GM23338 (cell line): ENCODE data around the gene TCF7L2. TPM values are rescaled to one million over a fixed set of nuclear protein-coding genes. Genes with fewer than 3 reads are reported as not detected.

Source experiments
- ATAC-seq: fragments of 200-7000 bp; cut with Tn5 transposase; 3 replicates; pipeline ENCODE4 v1.9.1; 2020
- DNase-seq: peaks from one replicate; pipeline ENCODE4 v3.0.0-alpha.2; 2015; ENCODE audit warnings: low spot score
- H2AFZ ChIP-seq: fragments of 200-600 bp; sonication (generic); 2 replicates; pipeline ENCODE4 v1.8.0; 2016; ENCODE audit warnings: antibody characterized with exemption, mild to moderate bottlenecking, moderate library complexity
- H3F3A ChIP-seq: fragments of 200-600 bp; sonication (generic); replicated peaks from 2 replicates; pipeline ENCODE4 v1.8.0; 2017; ENCODE audit warnings: antibody characterized with exemption, mixed run types, low read depth
- H3K27ac ChIP-seq: fragments of 200-600 bp; sonication (generic); 2 replicates; pipeline ENCODE4 v1.6.1; 2016; ENCODE audit warnings: low read depth
- H3K27me3 ChIP-seq: fragments of 200-600 bp; sonication (generic); 2 replicates; pipeline ENCODE4 v1.8.0; 2016; ENCODE audit warnings: mild to moderate bottlenecking, mixed run types, moderate library complexity; ENCODE audit not compliant: insufficient read depth
- H3K36me3 ChIP-seq: fragments of 200-600 bp; sonication (generic); 2 replicates; pipeline ENCODE4 v1.8.0; 2016; ENCODE audit warnings: mild to moderate bottlenecking; ENCODE audit not compliant: insufficient read depth
- H3K4me1 ChIP-seq: fragments of 200-600 bp; sonication (generic); 2 replicates; pipeline ENCODE4 v1.8.0; 2016; ENCODE audit warnings: mild to moderate bottlenecking, moderate library complexity; ENCODE audit not compliant: insufficient read depth
- H3K4me2 ChIP-seq: fragments of 200-600 bp; sonication (generic); 2 replicates; pipeline ENCODE4 v1.7.1; 2017; ENCODE audit warnings: mixed run types
- H3K4me3 ChIP-seq: fragments of 200-600 bp; sonication (generic); 2 replicates; pipeline ENCODE4 v1.6.1; 2016; ENCODE audit warnings: mixed run types
- H3K79me2 ChIP-seq: fragments of 200-600 bp; sonication (generic); replicated peaks from 2 replicates; pipeline ENCODE4 v1.8.0; 2017; ENCODE audit warnings: mild to moderate bottlenecking; ENCODE audit not compliant: insufficient read depth
- H3K9me2 ChIP-seq: fragments of 200-600 bp; sonication (generic); 2 replicates; pipeline ENCODE4 v1.8.0; 2017; ENCODE audit not compliant: insufficient read depth
- H4K20me1 ChIP-seq: fragments of 200-600 bp; sonication (generic); replicated peaks from 2 replicates; pipeline ENCODE4 v1.8.0; 2017; ENCODE audit warnings: mild to moderate bottlenecking; ENCODE audit not compliant: insufficient read depth
- H3K27ac Mint-ChIP-seq: 2 replicates; pipeline ENCODE4 v1.8.0; 2020; ENCODE audit warnings: inconsistent platforms, mild to moderate bottlenecking, moderate library complexity, mixed read lengths
- H3K27me3 Mint-ChIP-seq: 3 replicates; pipeline ENCODE4 v1.8.0; 2022; ENCODE audit warnings: low read depth, mild to moderate bottlenecking, moderate library complexity, mixed read lengths, inconsistent platforms; ENCODE audit not compliant: insufficient read depth, poor library complexity
- H3K36me3 Mint-ChIP-seq: 3 replicates; pipeline ENCODE4 v1.8.0; 2021; ENCODE audit warnings: low read depth, mild to moderate bottlenecking, inconsistent platforms, moderate library complexity, mixed read lengths
- H3K4me1 Mint-ChIP-seq: 3 replicates; pipeline ENCODE4 v1.8.0; 2020; ENCODE audit warnings: mild to moderate bottlenecking, inconsistent platforms, mixed read lengths
- H3K4me3 Mint-ChIP-seq: 3 replicates; pipeline ENCODE4 v1.8.0; 2021; ENCODE audit warnings: moderate library complexity, mild to moderate bottlenecking, inconsistent platforms, mixed read lengths
- H3K9me3 Mint-ChIP-seq: 3 replicates; pipeline ENCODE4 v1.8.0; 2020; ENCODE audit warnings: moderate library complexity, mild to moderate bottlenecking, inconsistent platforms, mixed read lengths
- CREB1 ChIP-seq: fragments of 250-450 bp; sonication (Bioruptor Pico); IDR thresholded peaks from 2 replicates; pipeline ENCODE4 v1.5.0; 2020; ENCODE audit warnings: low read depth, mild to moderate bottlenecking, moderate library complexity
- EZH2 ChIP-seq: fragments of 200-600 bp; sonication (generic); IDR thresholded peaks from one replicate; pipeline ENCODE4 v1.8.0; 2017; ENCODE audit warnings: antibody characterized with exemption, mild to moderate bottlenecking, low read depth; ENCODE audit not compliant: unreplicated experiment
- EZH2phosphoT487 ChIP-seq: fragments of 200-600 bp; sonication (generic); IDR thresholded peaks from one replicate; pipeline ENCODE4 v1.8.1; 2018; ENCODE audit warnings: antibody characterized with exemption; ENCODE audit not compliant: unreplicated experiment
- JUNB ChIP-seq: IDR thresholded peaks from one replicate; pipeline ENCODE4 v1.6.1; 2016; ENCODE audit warnings: antibody characterized with exemption; ENCODE audit not compliant: unreplicated experiment
- NANOG ChIP-seq: IDR thresholded peaks from 2 replicates; pipeline ENCODE4 v1.6.1; 2016; ENCODE audit warnings: antibody characterized with exemption, borderline replicate concordance
- STAT1 ChIP-seq: IDR thresholded peaks from one replicate; pipeline ENCODE4 v1.6.1; 2016; ENCODE audit warnings: antibody characterized with exemption; ENCODE audit not compliant: unreplicated experiment
- ZNF114 ChIP-seq: fragments of 250-450 bp; sonication (Bioruptor Pico); IDR thresholded peaks from 2 replicates; pipeline ENCODE4 v1.5.0; 2020; ENCODE audit warnings: mild to moderate bottlenecking, moderate library complexity
- ZNF331 ChIP-seq: fragments of 250-450 bp; sonication (Bioruptor Pico); IDR thresholded peaks from 2 replicates; pipeline ENCODE4 v1.5.0; 2020; ENCODE audit warnings: low read depth, mild to moderate bottlenecking, moderate library complexity
- polyA plus RNA-seq: library from polyadenylated mRNA; unstranded; fragments of >200 nt; fragmentation: Nextera tagmentation; extraction: Ambion mirVana; gene quantifications from 2 replicates; pipeline ENCODE4 v1.2.1, GENCODE V29; 2016
- total RNA-seq: library from RNA; depleted of rRNA; stranded (reverse); fragments of >200 nt; shearing (Covaris generic); gene quantifications from 2 replicates; pipeline ENCODE4 v1.2.3, GENCODE V29; 2014
- TF ChIP-seq, protein P1 (sequence below): fragments of 250-450 bp; sonication (Bioruptor Pico); IDR thresholded peaks from 2 replicates; pipeline ENCODE4 v1.5.0; 2020; ENCODE audit warnings: mild to moderate bottlenecking, moderate library complexity
- TF ChIP-seq, protein P2 (sequence below), 2 experiments: fragments of 200-600 bp in 1 of 2; sonication (generic) in 1 of 2; conservative IDR thresholded peaks; 2 replicates each; pipeline versions ENCODE4 v1.5.1 to v1.6.1; 2016 to 2017; ENCODE audit warnings: antibody characterized with exemption in 2 of 2, low read depth in 2 of 2, mild to moderate bottlenecking in 2 of 2, moderate library complexity in 1 of 2
- TF ChIP-seq, protein P3 (sequence below): IDR thresholded peaks from one replicate; pipeline ENCODE4 v1.6.1; 2018; ENCODE audit warnings: antibody characterized with exemption; ENCODE audit not compliant: unreplicated experiment
- TF ChIP-seq, protein P4 (sequence below): IDR thresholded peaks from 2 replicates; pipeline ENCODE4 v1.6.1; 2016; ENCODE audit warnings: antibody characterized with exemption

Gene TCF7L2
- total and polyA plus RNA-seq, 2 experiments from 2014 or later: 32.2 to 80.8 TPM

DNA sequence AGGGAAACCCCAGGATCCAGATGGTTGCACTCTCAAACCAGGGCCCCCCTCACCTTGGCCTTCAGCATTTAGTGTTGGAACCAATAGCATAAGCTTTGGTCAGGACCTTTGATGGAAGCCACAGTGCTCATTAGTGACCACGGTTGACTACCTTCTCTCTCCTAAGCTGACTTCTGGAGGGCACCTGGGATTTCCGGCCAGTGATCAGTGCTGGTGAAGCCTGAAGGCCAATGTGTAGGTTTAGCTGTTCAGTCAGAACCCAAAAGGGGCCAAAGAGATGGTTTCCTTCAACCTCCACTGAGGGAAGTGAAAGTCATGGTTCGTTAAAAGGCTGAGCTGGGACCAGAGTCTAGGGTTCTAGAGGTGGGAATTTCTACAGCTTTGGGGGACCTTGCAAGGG is 46.4 kb downstream of the TCF7L2 start:
- H3K9me3 Mint-ChIP-seq: no peaks in the 10 kb centered on the region
- peaks cover 59% of the 10 kb centered on the region for H3K4me1 Mint-ChIP-seq
- Histone ChIP-seq H3K79me2 (peaks cover 100% of the 10 kb centered on the region), H3F3A (peaks cover 15% of the 10 kb centered on the region; the same call in 1 of the 2 replicates), H3K36me3 (no peaks in the 10 kb centered on the region), H3K4me1 (peaks cover 32% of the 10 kb centered on the region), H4K20me1 (peaks cover 95% of the 10 kb centered on the region), H3K27me3 (no peaks in the 10 kb centered on the region), H3K27ac (peak overlapping the region; percentile 55; the same call in 1 of the 2 replicates), H2AFZ (no peak overlapping the region), H3K4me3 (no peak overlapping the region), H3K4me2 (no peak overlapping the region), H3K9me2 (0 out of 2 replicates have a peak, but pooled peaks cover 7% of the 10 kb centered on the region)
- H3K36me3 Mint-ChIP-seq: peaks cover 25% of the 10 kb centered on the region
- H3K4me3 Mint-ChIP-seq: no peak overlapping the region
- DNase-seq (no peak), ATAC-seq (no peak)
- peaks cover 7% of the 10 kb centered on the region for H3K27me3 Mint-ChIP-seq
- no peak overlapping the region for H3K27ac Mint-ChIP-seq
- TF ChIP-seq NANOG (no peak), EZH2phosphoT487 (no peak), STAT1 (no peak), EZH2 (no peak), JUNB (no peak), ZNF331 (CRISPR knock-in tag) (no peak), CREB1 (CRISPR knock-in tag) (no peak), ZNF114 (CRISPR knock-in tag) (no peak)
- TF ChIP-seq, protein P1, sequence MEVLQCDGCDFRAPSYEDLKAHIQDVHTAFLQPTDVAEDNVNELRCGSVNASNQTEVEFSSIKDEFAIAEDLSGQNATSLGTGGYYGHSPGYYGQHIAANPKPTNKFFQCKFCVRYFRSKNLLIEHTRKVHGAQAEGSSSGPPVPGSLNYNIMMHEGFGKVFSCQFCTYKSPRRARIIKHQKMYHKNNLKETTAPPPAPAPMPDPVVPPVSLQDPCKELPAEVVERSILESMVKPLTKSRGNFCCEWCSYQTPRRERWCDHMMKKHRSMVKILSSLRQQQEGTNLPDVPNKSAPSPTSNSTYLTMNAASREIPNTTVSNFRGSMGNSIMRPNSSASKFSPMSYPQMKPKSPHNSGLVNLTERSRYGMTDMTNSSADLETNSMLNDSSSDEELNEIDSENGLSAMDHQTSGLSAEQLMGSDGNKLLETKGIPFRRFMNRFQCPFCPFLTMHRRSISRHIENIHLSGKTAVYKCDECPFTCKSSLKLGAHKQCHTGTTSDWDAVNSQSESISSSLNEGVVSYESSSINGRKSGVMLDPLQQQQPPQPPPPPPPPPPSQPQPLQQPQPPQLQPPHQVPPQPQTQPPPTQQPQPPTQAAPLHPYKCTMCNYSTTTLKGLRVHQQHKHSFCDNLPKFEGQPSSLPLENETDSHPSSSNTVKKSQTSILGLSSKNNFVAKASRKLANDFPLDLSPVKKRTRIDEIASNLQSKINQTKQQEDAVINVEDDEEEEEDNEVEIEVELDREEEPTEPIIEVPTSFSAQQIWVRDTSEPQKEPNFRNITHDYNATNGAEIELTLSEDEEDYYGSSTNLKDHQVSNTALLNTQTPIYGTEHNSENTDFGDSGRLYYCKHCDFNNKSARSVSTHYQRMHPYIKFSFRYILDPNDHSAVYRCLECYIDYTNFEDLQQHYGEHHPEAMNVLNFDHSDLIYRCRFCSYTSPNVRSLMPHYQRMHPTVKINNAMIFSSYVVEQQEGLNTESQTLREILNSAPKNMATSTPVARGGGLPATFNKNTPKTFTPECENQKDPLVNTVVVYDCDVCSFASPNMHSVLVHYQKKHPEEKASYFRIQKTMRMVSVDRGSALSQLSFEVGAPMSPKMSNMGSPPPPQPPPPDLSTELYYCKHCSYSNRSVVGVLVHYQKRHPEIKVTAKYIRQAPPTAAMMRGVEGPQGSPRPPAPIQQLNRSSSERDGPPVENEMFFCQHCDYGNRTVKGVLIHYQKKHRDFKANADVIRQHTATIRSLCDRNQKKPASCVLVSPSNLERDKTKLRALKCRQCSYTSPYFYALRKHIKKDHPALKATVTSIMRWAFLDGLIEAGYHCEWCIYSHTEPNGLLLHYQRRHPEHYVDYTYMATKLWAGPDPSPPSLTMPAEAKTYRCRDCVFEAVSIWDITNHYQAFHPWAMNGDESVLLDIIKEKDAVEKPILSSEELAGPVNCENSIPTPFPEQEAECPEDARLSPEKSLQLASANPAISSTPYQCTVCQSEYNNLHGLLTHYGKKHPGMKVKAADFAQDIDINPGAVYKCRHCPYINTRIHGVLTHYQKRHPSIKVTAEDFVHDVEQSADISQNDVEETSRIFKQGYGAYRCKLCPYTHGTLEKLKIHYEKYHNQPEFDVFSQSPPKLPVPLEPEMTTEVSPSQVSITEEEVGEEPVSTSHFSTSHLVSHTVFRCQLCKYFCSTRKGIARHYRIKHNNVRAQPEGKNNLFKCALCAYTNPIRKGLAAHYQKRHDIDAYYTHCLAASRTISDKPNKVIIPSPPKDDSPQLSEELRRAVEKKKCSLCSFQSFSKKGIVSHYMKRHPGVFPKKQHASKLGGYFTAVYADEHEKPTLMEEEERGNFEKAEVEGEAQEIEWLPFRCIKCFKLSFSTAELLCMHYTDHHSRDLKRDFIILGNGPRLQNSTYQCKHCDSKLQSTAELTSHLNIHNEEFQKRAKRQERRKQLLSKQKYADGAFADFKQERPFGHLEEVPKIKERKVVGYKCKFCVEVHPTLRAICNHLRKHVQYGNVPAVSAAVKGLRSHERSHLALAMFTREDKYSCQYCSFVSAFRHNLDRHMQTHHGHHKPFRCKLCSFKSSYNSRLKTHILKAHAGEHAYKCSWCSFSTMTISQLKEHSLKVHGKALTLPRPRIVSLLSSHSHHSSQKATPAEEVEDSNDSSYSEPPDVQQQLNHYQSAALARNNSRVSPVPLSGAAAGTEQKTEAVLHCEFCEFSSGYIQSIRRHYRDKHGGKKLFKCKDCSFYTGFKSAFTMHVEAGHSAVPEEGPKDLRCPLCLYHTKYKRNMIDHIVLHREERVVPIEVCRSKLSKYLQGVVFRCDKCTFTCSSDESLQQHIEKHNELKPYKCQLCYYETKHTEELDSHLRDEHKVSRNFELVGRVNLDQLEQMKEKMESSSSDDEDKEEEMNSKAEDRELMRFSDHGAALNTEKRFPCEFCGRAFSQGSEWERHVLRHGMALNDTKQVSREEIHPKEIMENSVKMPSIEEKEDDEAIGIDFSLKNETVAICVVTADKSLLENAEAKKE (CRISPR knock-in tag): no peak
- TF ChIP-seq, protein P2, sequence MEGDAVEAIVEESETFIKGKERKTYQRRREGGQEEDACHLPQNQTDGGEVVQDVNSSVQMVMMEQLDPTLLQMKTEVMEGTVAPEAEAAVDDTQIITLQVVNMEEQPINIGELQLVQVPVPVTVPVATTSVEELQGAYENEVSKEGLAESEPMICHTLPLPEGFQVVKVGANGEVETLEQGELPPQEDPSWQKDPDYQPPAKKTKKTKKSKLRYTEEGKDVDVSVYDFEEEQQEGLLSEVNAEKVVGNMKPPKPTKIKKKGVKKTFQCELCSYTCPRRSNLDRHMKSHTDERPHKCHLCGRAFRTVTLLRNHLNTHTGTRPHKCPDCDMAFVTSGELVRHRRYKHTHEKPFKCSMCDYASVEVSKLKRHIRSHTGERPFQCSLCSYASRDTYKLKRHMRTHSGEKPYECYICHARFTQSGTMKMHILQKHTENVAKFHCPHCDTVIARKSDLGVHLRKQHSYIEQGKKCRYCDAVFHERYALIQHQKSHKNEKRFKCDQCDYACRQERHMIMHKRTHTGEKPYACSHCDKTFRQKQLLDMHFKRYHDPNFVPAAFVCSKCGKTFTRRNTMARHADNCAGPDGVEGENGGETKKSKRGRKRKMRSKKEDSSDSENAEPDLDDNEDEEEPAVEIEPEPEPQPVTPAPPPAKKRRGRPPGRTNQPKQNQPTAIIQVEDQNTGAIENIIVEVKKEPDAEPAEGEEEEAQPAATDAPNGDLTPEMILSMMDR (conservative IDR thresholded peaks at IDR 0.05; ENCODE audit: low read depth in 2 of 2): no peak
- TF ChIP-seq, protein P3, sequence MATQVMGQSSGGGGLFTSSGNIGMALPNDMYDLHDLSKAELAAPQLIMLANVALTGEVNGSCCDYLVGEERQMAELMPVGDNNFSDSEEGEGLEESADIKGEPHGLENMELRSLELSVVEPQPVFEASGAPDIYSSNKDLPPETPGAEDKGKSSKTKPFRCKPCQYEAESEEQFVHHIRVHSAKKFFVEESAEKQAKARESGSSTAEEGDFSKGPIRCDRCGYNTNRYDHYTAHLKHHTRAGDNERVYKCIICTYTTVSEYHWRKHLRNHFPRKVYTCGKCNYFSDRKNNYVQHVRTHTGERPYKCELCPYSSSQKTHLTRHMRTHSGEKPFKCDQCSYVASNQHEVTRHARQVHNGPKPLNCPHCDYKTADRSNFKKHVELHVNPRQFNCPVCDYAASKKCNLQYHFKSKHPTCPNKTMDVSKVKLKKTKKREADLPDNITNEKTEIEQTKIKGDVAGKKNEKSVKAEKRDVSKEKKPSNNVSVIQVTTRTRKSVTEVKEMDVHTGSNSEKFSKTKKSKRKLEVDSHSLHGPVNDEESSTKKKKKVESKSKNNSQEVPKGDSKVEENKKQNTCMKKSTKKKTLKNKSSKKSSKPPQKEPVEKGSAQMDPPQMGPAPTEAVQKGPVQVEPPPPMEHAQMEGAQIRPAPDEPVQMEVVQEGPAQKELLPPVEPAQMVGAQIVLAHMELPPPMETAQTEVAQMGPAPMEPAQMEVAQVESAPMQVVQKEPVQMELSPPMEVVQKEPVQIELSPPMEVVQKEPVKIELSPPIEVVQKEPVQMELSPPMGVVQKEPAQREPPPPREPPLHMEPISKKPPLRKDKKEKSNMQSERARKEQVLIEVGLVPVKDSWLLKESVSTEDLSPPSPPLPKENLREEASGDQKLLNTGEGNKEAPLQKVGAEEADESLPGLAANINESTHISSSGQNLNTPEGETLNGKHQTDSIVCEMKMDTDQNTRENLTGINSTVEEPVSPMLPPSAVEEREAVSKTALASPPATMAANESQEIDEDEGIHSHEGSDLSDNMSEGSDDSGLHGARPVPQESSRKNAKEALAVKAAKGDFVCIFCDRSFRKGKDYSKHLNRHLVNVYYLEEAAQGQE: no peak
- TF ChIP-seq, protein P4, sequence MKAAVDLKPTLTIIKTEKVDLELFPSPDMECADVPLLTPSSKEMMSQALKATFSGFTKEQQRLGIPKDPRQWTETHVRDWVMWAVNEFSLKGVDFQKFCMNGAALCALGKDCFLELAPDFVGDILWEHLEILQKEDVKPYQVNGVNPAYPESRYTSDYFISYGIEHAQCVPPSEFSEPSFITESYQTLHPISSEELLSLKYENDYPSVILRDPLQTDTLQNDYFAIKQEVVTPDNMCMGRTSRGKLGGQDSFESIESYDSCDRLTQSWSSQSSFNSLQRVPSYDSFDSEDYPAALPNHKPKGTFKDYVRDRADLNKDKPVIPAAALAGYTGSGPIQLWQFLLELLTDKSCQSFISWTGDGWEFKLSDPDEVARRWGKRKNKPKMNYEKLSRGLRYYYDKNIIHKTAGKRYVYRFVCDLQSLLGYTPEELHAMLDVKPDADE: no peak
